Measurements from ENCODE around the gene GNAS-AS1. TPM values are rescaled to one million over a fixed set of nuclear protein-coding genes. Genes with fewer than 3 reads are reported as not detected.

Gene GNAS-AS1
- total RNA-seq, 1 donor from 2014 or later = 1.2 TPM

GRCh38 chr20:58865843-58866242 lies 15.1 kb upstream of the GNAS-AS1 start:
- no peak for FAIRE-seq
- DNase-seq (ENCODE audit: low spot score in 2 of 2) = no peak

GRCh38 chr20:58864346-58864745 lies 13.6 kb upstream of the GNAS-AS1 start:
- FAIRE-seq = no peak

GRCh38 chr20:58863044-58863790 lies 12.5 kb upstream of the GNAS-AS1 start:
- DNase-seq (ENCODE audit: low spot score in 2 of 2) (no peak), FAIRE-seq (no peak)

More at GRCh38 chr20:58864346-58864745, 13.6 kb upstream of the GNAS-AS1 start:
- DNase-seq (ENCODE audit: low spot score in 2 of 2) = no peak

GRCh38 chr20:58855506-58856389 lies 5.0 kb upstream of the GNAS-AS1 start:
- DNase-seq (ENCODE audit: low spot score in 2 of 2) (no peak), FAIRE-seq (no peak)

GRCh38 chr20:58854638-58855471 lies 4.2 kb upstream of the GNAS-AS1 start:
- DNase-seq (ENCODE audit: low spot score in 2 of 2) (no peak), FAIRE-seq (no peak)

- FAIRE-seq (no peak), DNase-seq (ENCODE audit: low spot score in 2 of 2) (no peak)
Observed at GRCh38 chr20:58853976-58854637, 3.4 kb upstream of the GNAS-AS1 start.

GRCh38 chr20:58853466-58853865 lies 2.8 kb upstream of the GNAS-AS1 start:
- DNase-seq (ENCODE audit: low spot score in 2 of 2) (no peak), FAIRE-seq (no peak)

- DNase-seq (ENCODE audit: low spot score in 2 of 2) (peak; percentile 65), FAIRE-seq (no peak)
Observed at GRCh38 chr20:58852543-58853271, 2.0 kb upstream of the GNAS-AS1 start, which contains the start of gene GNAS. Gene GNAS, plus strand, starts transcription at chr20:58852716.

GRCh38 chr20:58851969-58852458 lies 1.3 kb upstream of the GNAS-AS1 start:
- DNase-seq (ENCODE audit: low spot score in 2 of 2) = no peak
- FAIRE-seq = no peak

GRCh38 chr20:58851221-58851968 lies 693 bp upstream of the GNAS-AS1 start:
- DNase-seq (ENCODE audit: low spot score in 2 of 2) = no peak

GRCh38 chr20:58847463-58847862 lies 3.2 kb downstream of the GNAS-AS1 start:
- FAIRE-seq (no peak), DNase-seq (ENCODE audit: low spot score in 2 of 2) (no peak)

More at GRCh38 chr20:58851221-58851968, 693 bp upstream of the GNAS-AS1 start:
- FAIRE-seq = no peak

- DNase-seq (ENCODE audit: low spot score in 2 of 2) (no peak), FAIRE-seq (no peak)
Observed at GRCh38 chr20:58845706-58846105, 5.0 kb downstream of the GNAS-AS1 start.

- DNase-seq (ENCODE audit: low spot score in 2 of 2) = no peak
- FAIRE-seq = no peak
Observed at GRCh38 chr20:58843128-58843556, 7.6 kb downstream of the GNAS-AS1 start.

GRCh38 chr20:58842276-58842675 lies 8.4 kb downstream of the GNAS-AS1 start:
- DNase-seq (ENCODE audit: low spot score in 2 of 2) = no peak

GRCh38 chr20:58841539-58842264 lies 9.0 kb downstream of the GNAS-AS1 start:
- DNase-seq (ENCODE audit: low spot score in 2 of 2) (no peak), FAIRE-seq (no peak)

More at GRCh38 chr20:58842276-58842675, 8.4 kb downstream of the GNAS-AS1 start:
- FAIRE-seq = no peak

GRCh38 chr20:58840816-58841538 lies 9.7 kb downstream of the GNAS-AS1 start:
- DNase-seq (ENCODE audit: low spot score in 2 of 2) (no peak), FAIRE-seq (no peak)

Measured in frontal cortex (tissue), 4 donors.